HepG2 (cell line): ENCODE measurements around the gene NEUROD1. TPM values are rescaled to one million over a fixed set of nuclear protein-coding genes. Genes with fewer than 3 reads are reported as not detected.

Experiments
- ATAC-seq: fragments of 200-7000 bp; cut with Tn5 transposase; 3 replicates; pipeline ENCODE4 v1.9.1; 2020; ENCODE audit warnings: mild to moderate bottlenecking, moderate library complexity
- BruUV-seq: library from RNA; stranded (reverse); fragments of 400-500 nt; replicated peaks from 2 replicates; lab custom pipeline; 2021; lab: Mats Ljungman, UMichigan
- CTCF ChIA-PET: fragments of 300-600 bp; formaldehyde crosslinking; extraction: SDS; loops from one replicate; lab custom pipeline; 2021; ENCODE audit warnings: low total read pairs, inconsistent platforms, low intra/inter-chr PET ratio; lab: Yijun Ruan, JAX
- POLR2A ChIA-PET: fragments of 350-600 bp; sonication (Branson Sonifier 250); formaldehyde crosslinking; loops from one replicate; lab custom pipeline; 2020; ENCODE audit warnings: antibody characterized with exemption, inconsistent platforms; lab: Yijun Ruan, JAX
- DNase-seq: peaks from one replicate; pipeline ENCODE4 v3.0.0-alpha.2; 2015; ENCODE audit warnings: low spot score
- FAIRE-seq: peaks from 3 replicates; lab custom pipeline; 2011; peaks lifted over from hg19 to GRCh38; lab: Jason Lieb, UNC
- H2AFZ ChIP-seq: one replicate; pipeline ENCODE4 v1.6.1; 2011; ENCODE audit warnings: low read length, inconsistent platforms
- H3K27ac ChIP-seq: fragments of 300-600 bp; 3 replicates; pipeline ENCODE4 v1.8.0; 2011; ENCODE audit warnings: mixed run types, mild to moderate bottlenecking, mixed read lengths, low read length, inconsistent platforms; ENCODE audit not compliant: insufficient read depth; ENCODE audit errors: extremely low read length
- H3K27me3 ChIP-seq, 2 experiments: fragments of 200-600 bp in 1 of 2; 2 replicates in 1 of 2; 3 replicates in 1 of 2; pipeline versions ENCODE4 v1.6.0 to v1.8.0; 2011; ENCODE audit warnings: low read length in 2 of 2, mild to moderate bottlenecking in 2 of 2, moderate library complexity in 2 of 2, inconsistent platforms in 1 of 2; ENCODE audit not compliant: insufficient read depth in 2 of 2, control insufficient read depth in 1 of 2
- H3K36me3 ChIP-seq, 2 experiments: fragments of 200-600 bp in 1 of 2; replicated peaks in 1 of 2; 2 replicates in 1 of 2; 3 replicates in 1 of 2; pipeline versions ENCODE4 v1.5.1 to v1.8.0; 2011; ENCODE audit warnings: low read length in 2 of 2, inconsistent platforms in 1 of 2; ENCODE audit not compliant: insufficient read depth in 2 of 2, control insufficient read depth in 1 of 2
- H3K4me1 ChIP-seq: 2 replicates; pipeline ENCODE4 v1.5.1; 2012; ENCODE audit warnings: low read length, inconsistent platforms; ENCODE audit not compliant: insufficient read depth
- H3K4me2 ChIP-seq: 2 replicates; pipeline ENCODE4 v1.6.0; 2011; ENCODE audit warnings: low read depth, low read length, inconsistent platforms
- H3K4me3 ChIP-seq, 3 experiments: fragments of 200-600 bp in 1 of 3; sonication (generic), shearing (Covaris generic) in 1 of 3; replicated peaks in 1 of 3; 2 replicates each; pipeline ENCODE4 v1.5.1; 2011 to 2016; ENCODE audit warnings: low read length in 3 of 3, inconsistent platforms in 2 of 3, low read depth in 2 of 3, mild to moderate bottlenecking in 2 of 3, control low read depth in 1 of 3, mixed read lengths in 1 of 3; ENCODE audit not compliant: insufficient read depth in 1 of 3
- H3K79me2 ChIP-seq: one replicate; pipeline ENCODE4 v1.6.1; 2011; ENCODE audit warnings: low read length, inconsistent platforms; ENCODE audit not compliant: insufficient read depth
- H3K9ac ChIP-seq: 2 replicates; pipeline ENCODE4 v1.6.0; 2011; ENCODE audit warnings: mild to moderate bottlenecking, low read depth, low read length, inconsistent platforms; ENCODE audit not compliant: insufficient read depth
- H3K9me3 ChIP-seq: 2 replicates; pipeline ENCODE4 v1.5.1; 2012; ENCODE audit warnings: mild to moderate bottlenecking, low read length
- H4K20me1 ChIP-seq: 2 replicates; pipeline ENCODE4 v1.6.0; 2011; ENCODE audit warnings: inconsistent platforms, mild to moderate bottlenecking, low read length, moderate library complexity; ENCODE audit not compliant: insufficient read depth
- ARID3A ChIP-seq: IDR thresholded peaks from 2 replicates; pipeline ENCODE4 v1.6.1; 2012; ENCODE audit warnings: low read depth, low read length, improper control_type of control experiment
- CREM ChIP-seq, 2 experiments: sonication (generic) in 1 of 2; formaldehyde crosslinking in 1 of 2; IDR thresholded peaks; 2 replicates each; pipeline versions ENCODE4 v1.4.0 to v1.6.1; 2016 to 2020; ENCODE audit warnings: antibody characterized with exemption in 1 of 2, mild to moderate bottlenecking in 1 of 2, missing genetic modification reagents in 1 of 2
- FOXA3 ChIP-seq: IDR thresholded peaks from 2 replicates; pipeline ENCODE4 v1.6.1; 2016; ENCODE audit warnings: missing genetic modification reagents, missing compliant biosample characterization
- HNF1A ChIP-seq, 2 experiments: sonication (generic) in 1 of 2; formaldehyde crosslinking in 1 of 2; IDR thresholded peaks; 2 replicates each; pipeline versions ENCODE4 v1.4.0 to v1.6.1; 2016 to 2020; ENCODE audit warnings: borderline replicate concordance in 1 of 2, low read depth in 1 of 2, mild to moderate bottlenecking in 1 of 2, missing genetic modification reagents in 1 of 2
- KDM5A ChIP-seq: fragments of 200-600 bp; sonication (generic); IDR thresholded peaks from 2 replicates; pipeline ENCODE4 v1.7.0; 2018; ENCODE audit warnings: antibody characterized with exemption, mild to moderate bottlenecking, low read length, borderline replicate concordance
- LCORL ChIP-seq, 2 experiments: fragments of 450-650 bp in 1 of 2; sonication (generic) in 1 of 2; formaldehyde crosslinking in 1 of 2; IDR thresholded peaks; 2 replicates each; pipeline versions ENCODE4 v1.5.0 to v1.6.1; 2017 to 2020; ENCODE audit warnings: antibody characterized with exemption in 1 of 2, missing genetic modification reagents in 1 of 2
- POLR2A ChIP-seq, 2 experiments: IDR thresholded peaks; 2 replicates each; pipeline ENCODE4 v1.6.1; 2011; ENCODE audit warnings: low read depth in 2 of 2, low read length in 2 of 2, mild to moderate bottlenecking in 1 of 2, moderate library complexity in 1 of 2; ENCODE audit not compliant: insufficient read depth in 1 of 2
- SIX1 ChIP-seq: sonication (generic); formaldehyde crosslinking; IDR thresholded peaks from 2 replicates; pipeline ENCODE4 v1.4.0; 2020; ENCODE audit warnings: missing genetic modification reagents, borderline replicate concordance
- SIX4 ChIP-seq: sonication (generic); formaldehyde crosslinking; IDR thresholded peaks from 2 replicates; pipeline ENCODE4 v1.4.0; 2020; ENCODE audit warnings: missing genetic modification reagents
- ZNF121 ChIP-seq: sonication (generic); formaldehyde crosslinking; IDR thresholded peaks from 2 replicates; pipeline ENCODE4 v1.5.0; 2020; ENCODE audit warnings: mild to moderate bottlenecking, missing genetic modification reagents
- ZNF383 ChIP-seq: sonication (generic); formaldehyde crosslinking; IDR thresholded peaks from 2 replicates; pipeline ENCODE4 v1.4.0; 2020; ENCODE audit warnings: missing genetic modification reagents, mild to moderate bottlenecking, borderline replicate concordance
- ZNF414 ChIP-seq: sonication (generic); formaldehyde crosslinking; IDR thresholded peaks from 2 replicates; pipeline ENCODE4 v1.5.0; 2020; ENCODE audit warnings: missing genetic modification reagents
- WGBS: methylation state at CpG from one replicate; pipeline ENCODE4 v1.1.6; 2017; ENCODE audit warnings: low lambda C conversion rate; 5-methylcytosine and 5-hydroxymethylcytosine counted together
- in situ Hi-C: cut with HindIII; loops from 2 replicates; pipeline ENCODE4 v1.10.0; 2017; ENCODE audit warnings: low pct_unique_long_range_greater_than_20kb; ENCODE audit not compliant: extremely low pct_ligation_motif_present
- intact Hi-C: fragments of 100-400 bp; cut with micrococcal nuclease; formaldehyde crosslinking; loops from one replicate; pipeline ENCODE4 v1.10.0; 2022; ENCODE audit not compliant: unreplicated experiment
- polyA plus RNA-seq, 8 experiments: library from polyadenylated mRNA; depleted of rRNA in 3 of 8; stranded (reverse) in 7 of 8; unstranded in 1 of 8; fragments of >200 nt; fragmentation: Illumina TruSeq in 4 of 8; extraction: Trizol in 4 of 8; gene quantifications; 2 replicates each; pipeline versions ENCODE4 v1.2.1 to v1.2.3, GENCODE V29; 2011 to 2016; ENCODE audit warnings: low read depth in 4 of 8, missing spikeins in 1 of 8, mixed read lengths in 1 of 8; ENCODE audit not compliant: insufficient read depth in 1 of 8
- total RNA-seq, 5 experiments: library from RNA; depleted of rRNA; stranded (reverse); fragments of >200 nt; fragmentation: Illumina TruSeq; extraction: Trizol; gene quantifications; 2 replicates each; pipeline ENCODE4 v1.2.3, GENCODE V29; 2016; ENCODE audit warnings: low read depth in 1 of 5

The NEUROD1 gene
- total and polyA plus RNA-seq, 2 of the 13 experiments (the other 11 are each of a cell fraction or from before 2014, with no cell fraction given) = not detected

- Histone ChIP-seq H3K9ac (no peak overlapping the region), H2AFZ (no peak overlapping the region), H4K20me1 (no peaks in the 10 kb centered on the region), H3K36me3 (no peaks in the 10 kb centered on the region), H3K4me1 (0 out of 2 replicates have a peak, but pooled peaks cover 5% of the 10 kb centered on the region), H3K79me2 (no peaks in the 10 kb centered on the region), H3K9me3 (no peaks in the 10 kb centered on the region), H3K27ac (no peak overlapping the region), H3K4me2 (no peak overlapping the region), H3K27me3 (no peaks in the 10 kb centered on the region), H3K4me3 (no peak overlapping the region)
- ChIA-PET CTCF (no interaction called here), POLR2A (no interaction called here)
- in situ Hi-C loops = no loop called here
- ATAC-seq (peak; percentile 41), FAIRE-seq (no peak), DNase-seq (peak; percentile 6)
- no TSS peak for BruUV-seq
- intact Hi-C loops = no loop called here
- 35% methylated on average over 2 of the region's 2 CpGs for WGBS
- TF ChIP-seq HNF1A (IDR thresholded peaks at IDR 0.05; ENCODE audit: low read depth) (no peak), HNF1A (CRISPR knock-in tag; IDR thresholded peaks at IDR 0.05; ENCODE audit: borderline replicate concordance) (no peak), CREM (IDR thresholded peaks at IDR 0.05) (no peak), CREM (CRISPR knock-in tag; IDR thresholded peaks at IDR 0.05) (no peak), POLR2A (IDR thresholded peaks at IDR 0.05; ENCODE audit: insufficient read depth in 1 of 2, low read depth in 2 of 2, low read length in 2 of 2) (no peak), ZNF121 (no peak), ARID3A (0 out of 2 replicates have a peak, but pooled peaks have one; percentile 13), FOXA3 (CRISPR knock-in tag) (peak; percentile 30; the same call in 1 of the 2 replicates), KDM5A (no peak), SIX4 (CRISPR knock-in tag) (peak; percentile 54; the same call in 1 of the 2 replicates), SIX1 (CRISPR knock-in tag) (peak; percentile 97), ZNF383 (CRISPR knock-in tag) (no peak), LCORL (IDR thresholded peaks at IDR 0.05) (no peak), LCORL (CRISPR knock-in tag; IDR thresholded peaks at IDR 0.05) (no peak), ZNF414 (CRISPR knock-in tag) (no peak)
These were observed 31.7 kb downstream of the NEUROD1 start for GRCh38 chr2:181648478-181649155.
